Femur (tissue), 1 donor: ENCODE measurements around the gene TMEM242.

Source experiments
- DNase-seq: peaks from one replicate; pipeline ENCODE4 v3.0.0-alpha.2; 2017

TMEM242 gene

DNA sequence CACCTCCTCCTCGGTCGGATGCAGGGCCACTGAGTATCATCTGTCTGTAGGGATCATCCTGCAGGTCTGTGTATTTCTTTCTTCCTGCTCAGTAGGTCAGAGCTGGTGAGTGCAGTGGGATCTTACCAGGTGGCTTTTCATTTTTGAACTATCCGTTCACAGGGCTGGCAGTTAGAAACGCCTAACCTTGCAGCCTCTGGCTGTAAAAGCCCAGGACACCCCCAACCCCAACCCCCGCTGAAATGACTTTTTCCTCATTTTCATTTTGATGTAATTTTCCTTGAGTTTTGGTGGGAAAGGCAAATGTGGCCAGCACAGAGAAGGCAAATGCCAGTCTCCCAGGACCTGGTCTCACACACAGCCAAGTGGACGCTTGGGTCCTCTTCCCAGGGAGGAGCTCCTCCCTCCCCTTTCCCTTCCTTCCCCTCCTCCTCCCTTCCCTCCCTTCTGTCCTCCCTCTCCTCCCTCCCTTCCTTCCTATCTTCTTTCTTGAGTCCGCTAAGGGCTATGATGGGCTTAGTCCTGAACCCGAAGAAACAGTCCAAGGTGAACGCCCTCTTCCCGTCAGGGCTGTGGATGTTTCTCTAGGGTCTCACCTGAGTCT is 36.0 kb downstream of the TMEM242 start:
- no peak for DNase-seq

- DNase-seq: no peak
These were observed 37.9 kb downstream of the TMEM242 start for GRCh38 chr6:157285422-157285779.

GRCh38 chr6:157284738-157285421 is 38.4 kb downstream of the TMEM242 start:
- DNase-seq: no peak

DNA sequence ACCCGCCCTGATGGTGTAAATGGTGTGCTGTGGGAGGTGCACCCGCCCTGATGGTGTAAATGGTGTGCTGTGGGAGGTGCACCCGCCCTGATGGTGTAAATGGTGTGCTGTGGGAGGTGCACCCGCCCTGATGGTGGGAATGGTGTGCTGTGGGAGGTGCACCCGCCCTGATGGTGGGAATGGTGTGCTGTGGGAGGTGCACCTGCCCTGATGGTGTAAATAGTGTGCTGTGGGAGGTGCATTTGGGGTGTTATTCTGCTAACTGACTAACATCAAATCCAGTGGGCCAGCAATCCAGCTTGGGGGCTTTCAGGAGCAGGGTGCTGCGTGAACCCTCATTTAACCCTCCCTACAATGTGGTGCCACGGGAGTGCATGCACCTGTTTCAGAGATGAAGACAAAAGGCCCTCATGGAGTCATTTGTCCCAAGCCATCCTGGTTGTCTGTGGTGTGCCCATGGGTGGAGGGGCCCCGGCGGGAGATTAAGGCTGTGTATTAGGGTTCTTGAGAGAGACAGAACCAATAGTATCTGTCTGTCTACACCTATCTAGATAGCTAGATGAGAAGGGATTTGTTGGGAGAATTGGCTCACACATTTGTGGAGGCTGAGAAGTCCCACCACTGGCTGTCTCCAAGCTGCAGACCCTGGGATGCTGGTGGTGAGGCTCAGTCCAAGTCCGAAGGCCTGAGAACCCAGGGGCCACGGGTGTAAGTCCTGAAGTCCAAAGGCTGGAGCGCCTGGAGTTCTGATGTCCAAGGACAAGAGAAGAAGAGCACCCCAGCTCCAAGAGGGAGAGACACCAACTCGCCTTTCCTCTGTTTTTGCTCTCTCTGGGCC is 39.2 kb downstream of the TMEM242 start:
- DNase-seq: no peak

GRCh38 chr6:157283330-157283898 is 39.9 kb downstream of the TMEM242 start:
- DNase-seq: no peak

DNA sequence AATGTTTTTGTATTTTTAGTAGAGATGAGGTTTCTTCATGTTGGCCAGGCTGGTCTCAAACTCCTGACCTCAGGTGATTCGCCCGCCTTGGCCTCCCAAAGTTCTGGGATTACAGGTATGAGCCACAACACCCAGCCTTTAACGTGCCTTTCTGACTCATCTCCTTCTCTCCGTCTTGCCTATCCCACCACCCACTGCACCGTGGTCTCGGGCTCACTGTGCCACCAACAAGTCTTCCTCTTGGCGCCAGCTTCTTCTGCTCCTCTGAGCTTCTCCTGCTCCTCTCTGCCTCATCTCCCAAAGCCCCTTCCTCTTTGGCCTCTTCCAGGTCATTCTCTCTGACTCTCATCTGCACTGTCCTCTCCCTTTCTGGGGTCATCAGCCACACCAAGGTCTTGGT is 41.0 kb downstream of the TMEM242 start:
- no peak for DNase-seq

DNA sequence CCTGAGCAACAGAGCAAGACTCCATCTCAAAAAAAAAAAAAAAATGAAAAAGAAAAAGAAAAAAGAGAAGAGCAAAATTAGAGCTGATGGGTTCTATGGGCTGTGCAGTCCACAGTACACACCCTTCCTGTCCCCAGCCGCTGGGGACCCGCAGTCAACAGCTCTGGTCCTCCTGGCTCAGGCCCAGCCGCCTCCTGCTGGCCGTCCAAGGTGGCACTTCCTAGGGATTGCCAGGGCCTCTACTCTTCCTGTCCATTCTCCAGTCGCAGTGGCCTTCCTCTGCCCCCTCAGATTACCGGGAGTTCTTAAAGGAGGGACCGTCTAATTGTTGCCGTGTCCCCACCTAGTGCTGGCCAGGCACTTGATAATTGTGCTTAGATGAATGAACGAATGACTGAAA is 41.7 kb downstream of the TMEM242 start:
- peak; percentile 52 for DNase-seq

- DNase-seq: no peak
These were observed 42.4 kb downstream of the TMEM242 start for GRCh38 chr6:157280947-157281346.

DNA sequence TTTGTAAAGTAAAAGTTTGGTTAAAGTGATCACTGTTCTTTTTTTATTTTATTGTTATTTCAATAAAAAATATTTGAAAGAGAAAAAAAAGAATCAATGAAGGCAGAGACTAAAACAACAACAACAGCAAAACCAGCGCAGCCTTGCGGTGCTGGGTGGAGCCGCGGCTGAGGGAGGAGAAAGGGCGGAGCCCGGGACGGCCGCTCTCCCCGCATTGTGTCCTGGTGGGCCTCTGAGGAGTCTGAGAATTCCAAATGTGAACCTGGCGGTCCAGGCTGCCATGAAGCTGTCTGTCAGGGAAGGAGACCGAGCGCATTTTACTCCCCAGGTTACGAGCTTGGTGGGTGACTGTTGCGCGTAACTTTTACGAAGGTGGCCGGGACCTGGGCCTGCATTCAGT is 43.2 kb downstream of the TMEM242 start:
- no peak for DNase-seq

DNA sequence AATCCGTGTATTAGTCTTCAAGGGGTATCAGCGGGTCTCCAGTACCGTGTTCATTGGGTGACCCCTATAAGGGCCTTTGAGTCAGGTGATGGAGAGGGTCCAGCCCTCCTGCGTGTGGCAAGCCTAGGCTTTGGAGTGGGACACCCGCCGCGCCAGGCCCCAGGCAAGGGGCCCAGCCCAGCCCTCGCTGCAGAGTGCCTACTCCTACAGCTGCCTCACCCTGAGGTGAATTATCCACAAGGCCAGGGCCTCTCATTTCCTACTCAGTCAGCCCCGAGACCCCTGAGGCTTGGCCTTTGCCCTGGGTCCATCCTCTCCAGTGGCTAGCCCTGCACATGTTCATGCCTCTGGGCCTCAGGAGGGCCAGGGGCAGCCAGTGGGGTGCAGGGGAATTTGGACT is 45.1 kb downstream of the TMEM242 start:
- DNase-seq: no peak

DNA sequence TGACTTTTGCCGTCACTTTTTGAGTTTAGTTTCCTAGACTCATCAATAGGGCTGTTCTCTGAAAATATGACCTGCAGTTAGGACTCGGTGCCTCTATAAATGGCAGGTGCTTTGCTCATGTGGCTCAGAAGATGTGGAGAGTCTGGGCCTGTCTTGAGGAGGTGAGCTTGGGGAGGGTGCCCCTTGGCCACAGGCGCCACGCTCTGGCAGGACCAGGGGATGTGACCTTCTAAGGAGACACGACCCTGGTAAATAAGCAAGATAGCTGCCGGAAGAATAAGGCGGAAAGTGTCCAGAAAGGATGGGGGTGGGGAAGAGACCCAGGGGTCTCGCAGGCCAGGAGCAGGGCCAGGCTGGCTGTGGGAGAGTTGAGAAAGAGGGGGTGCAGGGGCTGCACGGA is 46.6 kb downstream of the TMEM242 start:
- no peak for DNase-seq

DNA sequence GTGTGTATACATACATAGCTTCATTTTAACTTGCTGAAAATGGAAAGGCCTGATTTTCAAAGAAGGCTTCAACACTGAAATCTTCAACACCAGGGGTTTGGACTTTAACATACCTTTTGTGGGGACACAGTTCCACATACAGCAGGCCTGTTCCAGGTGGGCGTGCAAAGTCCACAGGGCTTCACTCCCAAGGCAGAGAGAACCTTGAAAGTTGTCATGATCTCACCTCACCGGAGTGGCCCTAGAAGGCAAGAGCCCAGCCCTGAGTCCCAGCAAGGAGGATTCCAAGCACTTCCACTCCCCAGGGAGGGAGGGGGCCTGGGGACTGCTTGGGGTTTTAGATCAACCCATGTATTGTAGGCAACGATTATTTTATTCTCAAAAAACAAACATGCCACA is 47.2 kb downstream of the TMEM242 start:
- DNase-seq: no peak

GRCh38 chr6:157274471-157275226 is 48.7 kb downstream of the TMEM242 start:
- DNase-seq: peak; percentile 82

- DNase-seq: peak; percentile 47
These were observed 49.4 kb downstream of the TMEM242 start for GRCh38 chr6:157273756-157274470.

DNA sequence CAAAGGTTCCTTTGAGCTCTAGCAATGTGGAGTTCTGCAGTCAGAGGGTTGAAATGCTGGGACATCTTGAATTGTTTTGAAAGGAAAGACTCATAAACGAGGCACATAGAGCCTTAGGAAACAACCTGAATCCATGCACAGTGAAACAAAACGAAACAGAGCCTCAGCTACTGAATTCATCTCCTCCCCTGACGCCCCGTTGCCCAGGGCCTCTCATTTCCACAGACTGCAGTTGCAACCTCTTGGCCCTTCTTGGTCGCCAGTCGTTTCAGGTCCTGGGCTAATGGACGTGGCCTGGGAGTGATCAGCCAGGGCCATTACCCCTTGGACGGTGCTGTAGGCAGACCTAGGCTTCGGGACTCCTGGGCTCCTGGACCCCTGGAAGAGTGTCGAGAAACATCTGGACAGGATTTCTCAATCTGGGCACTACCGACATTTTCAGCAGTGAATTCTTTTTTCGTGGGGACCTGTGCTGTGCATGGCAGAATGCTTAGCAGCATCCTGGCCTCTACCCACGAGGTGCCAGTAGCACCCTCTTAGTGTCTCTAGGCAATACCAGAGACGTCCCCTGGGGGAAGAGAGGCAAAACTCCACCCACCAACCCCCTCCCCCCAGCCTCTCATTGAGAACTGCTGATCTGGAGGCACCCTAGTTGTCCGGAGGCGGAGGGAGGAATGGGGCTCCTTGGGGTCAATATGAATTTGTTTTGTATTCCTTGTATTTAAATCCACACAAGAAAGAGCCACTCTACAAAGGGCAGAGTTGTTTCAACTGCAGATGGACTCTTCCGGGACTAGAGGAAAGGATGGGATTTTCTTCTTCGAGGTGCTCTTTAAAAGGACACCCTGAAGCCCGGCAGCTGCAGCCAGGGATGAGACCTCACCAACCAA is 50.2 kb downstream of the TMEM242 start:
- no peak for DNase-seq

- DNase-seq: no peak
These were observed 50.9 kb downstream of the TMEM242 start for GRCh38 chr6:157272372-157272771.

DNA sequence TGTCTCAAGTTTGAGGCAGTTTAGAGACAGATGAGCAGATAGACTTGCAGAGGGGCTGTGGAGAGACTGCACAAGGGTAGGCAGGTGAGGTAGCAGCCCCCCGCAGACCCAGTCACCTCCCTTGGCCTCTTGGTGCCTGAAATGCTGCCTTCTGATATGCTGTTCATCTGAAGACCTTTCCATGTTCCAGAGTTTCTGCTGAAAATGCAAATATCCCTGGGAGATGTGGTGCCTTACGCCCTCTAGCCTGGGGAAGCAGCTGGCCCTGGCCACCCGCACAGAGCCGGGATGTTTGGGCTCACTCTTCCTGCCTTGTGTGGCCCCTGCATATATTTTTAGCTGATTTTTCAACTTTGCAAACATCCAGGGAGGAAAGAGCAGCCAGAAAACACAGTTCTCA is 51.4 kb downstream of the TMEM242 start:
- no peak for DNase-seq

DNA sequence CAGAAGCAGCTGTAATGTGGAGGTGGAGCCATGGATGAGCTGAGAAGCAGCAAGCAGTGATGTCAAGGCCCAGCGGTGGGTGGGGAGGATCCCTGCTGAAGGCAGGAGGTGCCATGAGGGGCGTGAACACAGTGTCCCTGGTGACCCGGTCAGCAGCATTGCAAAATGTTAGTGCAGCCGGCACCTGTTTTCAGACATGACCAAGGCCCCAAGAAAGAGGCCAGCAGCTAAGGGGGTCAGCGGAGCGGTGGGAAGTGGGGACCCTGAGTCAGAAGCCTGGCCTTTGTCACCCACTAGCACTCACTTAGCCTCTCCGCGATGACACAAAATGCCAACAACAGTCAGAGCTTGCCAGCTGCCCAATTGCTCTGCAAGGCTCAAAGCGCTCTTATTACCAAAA is 51.9 kb downstream of the TMEM242 start:
- DNase-seq: no peak

- DNase-seq: no peak
These were observed 52.4 kb downstream of the TMEM242 start for GRCh38 chr6:157270916-157271315.

GRCh38 chr6:157270308-157270707 is 53.0 kb downstream of the TMEM242 start:
- DNase-seq: no peak

DNA sequence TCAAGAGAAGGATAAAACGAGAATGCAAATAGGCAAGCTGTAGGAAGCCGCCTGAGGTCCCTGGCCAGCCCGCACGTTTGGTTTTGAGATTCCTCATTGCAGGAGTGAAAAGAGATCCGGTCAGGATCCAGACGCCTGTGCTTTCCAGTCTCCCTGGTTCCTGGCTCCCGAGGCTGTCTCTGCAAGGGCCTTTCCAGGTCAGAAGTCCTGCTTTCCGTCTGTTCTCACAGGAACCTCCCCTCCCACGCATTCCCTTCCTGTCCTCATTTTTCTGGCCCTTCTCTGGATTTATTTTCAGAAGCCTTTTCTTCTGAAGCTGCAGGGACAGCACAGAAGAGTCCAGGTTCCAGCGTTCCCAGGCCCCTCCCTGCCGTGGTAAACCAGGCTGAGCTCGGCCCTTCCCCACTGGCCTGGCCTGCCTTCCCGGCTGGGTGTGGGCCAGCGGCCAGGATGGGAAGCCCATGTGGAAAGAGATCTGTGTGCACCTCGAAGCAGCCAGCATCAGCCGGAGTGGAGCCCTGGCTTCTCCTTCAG is 54.0 kb downstream of the TMEM242 start:
- DNase-seq: peak; percentile 87
